SJSA1 (cell line): ENCODE results near the gene FLT3. TPM values are rescaled to one million over a fixed set of nuclear protein-coding genes. Genes with fewer than 3 reads are reported as not detected.

Experiments
- DNase-seq, 2 experiments: peaks; one replicate each; pipeline ENCODE4 v3.0.0-alpha.2; 2015 to 2020; ENCODE audit warnings: low spot score in 2 of 2, low read depth in 1 of 2
- H3K27ac ChIP-seq: fragments of 250-450 bp; sonication (Bioruptor Pico); 2 replicates; pipeline ENCODE4 v1.5.1; 2020; ENCODE audit warnings: mild to moderate bottlenecking, moderate library complexity
- H3K27me3 ChIP-seq: fragments of 250-450 bp; sonication (Bioruptor Pico); replicated peaks from 2 replicates; pipeline ENCODE4 v1.5.1; 2020; ENCODE audit warnings: mild to moderate bottlenecking, moderate library complexity
- H3K36me3 ChIP-seq: fragments of 250-450 bp; sonication (Bioruptor Pico); 2 replicates; pipeline ENCODE4 v1.5.1; 2020; ENCODE audit warnings: mild to moderate bottlenecking
- H3K4me1 ChIP-seq: fragments of 250-450 bp; sonication (Bioruptor Pico); replicated peaks from 2 replicates; pipeline ENCODE4 v1.6.1; 2021; ENCODE audit warnings: mild to moderate bottlenecking
- H3K4me3 ChIP-seq: fragments of 250-450 bp; sonication (Bioruptor Pico); 2 replicates; pipeline ENCODE4 v1.5.1; 2020; ENCODE audit warnings: mild to moderate bottlenecking
- H3K9me3 ChIP-seq: fragments of 250-450 bp; sonication (Bioruptor Pico); replicated peaks from 2 replicates; pipeline ENCODE4 v1.5.1; 2020; ENCODE audit warnings: mild to moderate bottlenecking
- total RNA-seq: library from RNA; depleted of rRNA; stranded (reverse); fragments of >200 nt; shearing (Covaris generic); gene quantifications from 2 replicates; pipeline ENCODE4 v1.2.3, GENCODE V29; 2014

FLT3 gene
- total RNA-seq, 1 experiment from 2014 or later = not detected

GRCh38 chr13:27975564-27976361 lies 124.6 kb downstream of the FLT3 start:
- no peak overlapping the region for H3K27ac ChIP-seq
- H3K4me1 ChIP-seq = no peaks in the 10 kb centered on the region
- H3K27me3 ChIP-seq = peaks cover 66% of the 10 kb centered on the region
- no peaks in the 10 kb centered on the region for H3K9me3 ChIP-seq
- H3K4me3 ChIP-seq = no peak overlapping the region
- DNase-seq = no peak
- H3K36me3 ChIP-seq = no peaks in the 10 kb centered on the region

- no peaks in the 10 kb centered on the region for H3K36me3 ChIP-seq
- DNase-seq = no peak
- no peak overlapping the region for H3K27ac ChIP-seq
- H3K4me1 ChIP-seq = no peaks in the 10 kb centered on the region
- no peaks in the 10 kb centered on the region for H3K9me3 ChIP-seq
- no peak overlapping the region for H3K4me3 ChIP-seq
- H3K27me3 ChIP-seq = peaks cover 64% of the 10 kb centered on the region
Observed at GRCh38 chr13:27973961-27974662, 126.3 kb downstream of the FLT3 start.

GRCh38 chr13:27973291-27973690 lies 127.1 kb downstream of the FLT3 start:
- DNase-seq = no peak
- H3K27ac ChIP-seq = no peak overlapping the region
- peaks cover 64% of the 10 kb centered on the region for H3K27me3 ChIP-seq
- H3K36me3 ChIP-seq = no peaks in the 10 kb centered on the region
- H3K4me3 ChIP-seq = no peak overlapping the region
- no peaks in the 10 kb centered on the region for H3K4me1 ChIP-seq
- H3K9me3 ChIP-seq = no peaks in the 10 kb centered on the region

GRCh38 chr13:27972478-27972820 lies 127.9 kb downstream of the FLT3 start:
- Histone ChIP-seq H3K27me3 (peaks cover 64% of the 10 kb centered on the region), H3K9me3 (no peaks in the 10 kb centered on the region), H3K36me3 (no peaks in the 10 kb centered on the region), H3K4me1 (no peaks in the 10 kb centered on the region), H3K27ac (no peak overlapping the region), H3K4me3 (no peak overlapping the region)
- DNase-seq = no peak

- peaks cover 65% of the 10 kb centered on the region for H3K27me3 ChIP-seq
- H3K27ac ChIP-seq = no peak overlapping the region
- no peak overlapping the region for H3K4me3 ChIP-seq
- no peaks in the 10 kb centered on the region for H3K9me3 ChIP-seq
- no peak for DNase-seq
- H3K4me1 ChIP-seq = no peaks in the 10 kb centered on the region
- no peaks in the 10 kb centered on the region for H3K36me3 ChIP-seq
Observed at GRCh38 chr13:27971776-27972477, 128.4 kb downstream of the FLT3 start.

- H3K36me3 ChIP-seq = no peaks in the 10 kb centered on the region
- no peak overlapping the region for H3K27ac ChIP-seq
- H3K9me3 ChIP-seq = no peaks in the 10 kb centered on the region
- H3K4me1 ChIP-seq = no peaks in the 10 kb centered on the region
- peaks cover 67% of the 10 kb centered on the region for H3K27me3 ChIP-seq
- no peak for DNase-seq
- H3K4me3 ChIP-seq = no peak overlapping the region
Observed at GRCh38 chr13:27971236-27971645, 129.1 kb downstream of the FLT3 start.

- H3K4me3 ChIP-seq = no peak overlapping the region
- no peaks in the 10 kb centered on the region for H3K36me3 ChIP-seq
- peaks cover 69% of the 10 kb centered on the region for H3K27me3 ChIP-seq
- H3K4me1 ChIP-seq = no peaks in the 10 kb centered on the region
- H3K27ac ChIP-seq = no peak overlapping the region
- no peak for DNase-seq
- H3K9me3 ChIP-seq = no peaks in the 10 kb centered on the region
Observed at GRCh38 chr13:27970382-27971235, 129.8 kb downstream of the FLT3 start.

GRCh38 chr13:27969866-27970229 lies 130.5 kb downstream of the FLT3 start:
- H3K4me1 ChIP-seq = no peaks in the 10 kb centered on the region
- H3K4me3 ChIP-seq = no peak overlapping the region
- no peaks in the 10 kb centered on the region for H3K36me3 ChIP-seq
- DNase-seq = no peak
- H3K27me3 ChIP-seq = peaks cover 65% of the 10 kb centered on the region
- no peak overlapping the region for H3K27ac ChIP-seq
- H3K9me3 ChIP-seq = no peaks in the 10 kb centered on the region

- H3K4me3 ChIP-seq = no peak within 1 kb of the TSS
- no peaks in the 10 kb centered on the region for H3K9me3 ChIP-seq
- H3K27ac ChIP-seq = no peak within 1 kb of the TSS
- H3K4me1 ChIP-seq = no peaks in the 10 kb centered on the region
- no peak for DNase-seq
- H3K36me3 ChIP-seq = no peaks in the 10 kb centered on the region
- peaks cover 59% of the 10 kb centered on the region for H3K27me3 ChIP-seq
Observed at GRCh38 chr13:27969082-27969865, 131.1 kb downstream of the FLT3 start, which contains the start of gene CDX2. Gene CDX2, minus strand, starts transcription at chr13:27969315. Its CDS starts 309 bp downstream, at chr13:27969006.

- H3K27ac ChIP-seq = no peak overlapping the region
- H3K4me1 ChIP-seq = no peaks in the 10 kb centered on the region
- DNase-seq = no peak
- no peak overlapping the region for H3K4me3 ChIP-seq
- no peaks in the 10 kb centered on the region for H3K9me3 ChIP-seq
- H3K27me3 ChIP-seq = peaks cover 54% of the 10 kb centered on the region
- no peaks in the 10 kb centered on the region for H3K36me3 ChIP-seq
Observed at GRCh38 chr13:27968316-27969081, 131.9 kb downstream of the FLT3 start.

- Histone ChIP-seq H3K4me3 (no peak overlapping the region), H3K27ac (no peak overlapping the region), H3K36me3 (no peaks in the 10 kb centered on the region), H3K4me1 (no peaks in the 10 kb centered on the region), H3K27me3 (peaks cover 57% of the 10 kb centered on the region), H3K9me3 (no peaks in the 10 kb centered on the region)
- no peak for DNase-seq
Observed at GRCh38 chr13:27967736-27968315, 132.6 kb downstream of the FLT3 start.

GRCh38 chr13:27967203-27967735 lies 133.1 kb downstream of the FLT3 start:
- H3K36me3 ChIP-seq = no peaks in the 10 kb centered on the region
- no peak overlapping the region for H3K4me3 ChIP-seq
- H3K27ac ChIP-seq = no peak overlapping the region
- H3K27me3 ChIP-seq = peaks cover 59% of the 10 kb centered on the region
- no peaks in the 10 kb centered on the region for H3K4me1 ChIP-seq
- no peak for DNase-seq
- no peaks in the 10 kb centered on the region for H3K9me3 ChIP-seq
